Measurements from ENCODE around the gene NUMB. TPM values are rescaled to one million over a fixed set of nuclear protein-coding genes. Genes with fewer than 3 reads are reported as not detected.

Gene NUMB
- total and polyA plus RNA-seq, 2 donors (not counting 3 experiments of a cell fraction or from before 2014, with no cell fraction given): 128 to 164 TPM

DNA sequence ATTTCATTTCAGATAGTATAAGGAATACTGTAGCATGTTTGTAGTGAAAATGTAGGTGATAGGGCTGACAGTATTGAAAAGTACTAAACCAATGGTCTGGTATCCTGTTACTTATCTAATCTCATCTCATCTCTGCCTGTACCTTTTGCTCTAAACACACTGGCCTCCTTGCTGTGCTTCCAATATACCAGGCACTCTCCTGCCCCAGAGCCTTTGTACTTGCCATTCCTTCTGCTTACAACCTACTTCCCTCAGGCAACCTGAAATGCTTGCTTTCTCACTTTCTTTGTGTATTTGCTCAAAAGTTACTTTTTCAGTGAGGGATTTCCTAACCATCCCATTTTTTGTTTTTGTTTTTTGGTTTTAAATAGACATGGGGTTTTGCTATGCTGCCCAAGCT lies 119.1 kb downstream of the NUMB start:
- CTCF ChIA-PET: interaction anchor here (0.7 kb wide), 1 partner anchor 49 kb away, joined by 3 read pairs; no protein-coding TSS in a partner anchor
- Histone ChIP-seq H2AFZ (ENCODE audit: low read depth, low read length) (no peak overlapping the region), H3K4me2 (ENCODE audit: insufficient read depth, low read length) (no peak overlapping the region), H3K9me1 (replicated peaks; ENCODE audit: control insufficient read depth, extremely low read depth, insufficient read depth, low read length) (no peaks in the 10 kb centered on the region), H3K27me3 (ENCODE audit: control insufficient read depth in 2 of 2, insufficient read depth in 2 of 2, low read length in 2 of 2) (no peaks in the 10 kb centered on the region), H3K36me3 (ENCODE audit: control insufficient read depth in 2 of 2, extremely low read depth in 1 of 2, insufficient read depth in 2 of 2, low read length in 2 of 2) (no peaks in the 10 kb centered on the region), H3K9ac (replicated peaks; ENCODE audit: extremely low read depth, insufficient read depth, low read length) (no peak overlapping the region), H3K27ac (ENCODE audit: insufficient read depth, low read depth, low read length) (no peak overlapping the region), H3K4me1 (ENCODE audit: control insufficient read depth, extremely low read depth, insufficient read depth, low read length) (no peaks in the 10 kb centered on the region), H3K79me2 (ENCODE audit: control insufficient read depth, insufficient read depth, low read length) (peaks cover 10% of the 10 kb centered on the region), H3K9me3 (replicated peaks; ENCODE audit: control insufficient read depth, insufficient read depth, low read length) (no peaks in the 10 kb centered on the region), H3K4me3 (replicated peaks in 1 of 3; ENCODE audit: insufficient read depth in 1 of 3, low read depth in 1 of 3, low read length in 3 of 3) (no peak overlapping the region), H4K20me1 (replicated peaks; ENCODE audit: control insufficient read depth, extremely low read depth, insufficient read depth, low read length) (peaks cover 5% of the 10 kb centered on the region)
- TF ChIP-seq MYC (IDR thresholded peaks at IDR 0.05; ENCODE audit: low read depth, low read length): no peak
- no peak for TF ChIP-seq JUN (IDR thresholded peaks at IDR 0.05; ENCODE audit: borderline replicate concordance, insufficient read depth, insufficient read length, low read depth)
- no peak for TF ChIP-seq POLR2AphosphoS5 (IDR thresholded peaks at IDR 0.05; ENCODE audit: insufficient read depth, low read depth, low read length)
- TF ChIP-seq POLR2A (IDR thresholded peaks at IDR 0.05; ENCODE audit: low read depth, low read length): no peak
- no peak for TF ChIP-seq GATA2 (IDR thresholded peaks at IDR 0.05; ENCODE audit: insufficient read depth, insufficient read length, low read depth, low read length)
- TF ChIP-seq EZH2 (IDR thresholded peaks at IDR 0.05; ENCODE audit: borderline replicate concordance, low read depth, low read length, severe bottlenecking): no peak
- TF ChIP-seq FOS (IDR thresholded peaks at IDR 0.05; ENCODE audit: borderline replicate concordance, insufficient read depth, low read length): no peak
- TF ChIP-seq, protein P1, sequence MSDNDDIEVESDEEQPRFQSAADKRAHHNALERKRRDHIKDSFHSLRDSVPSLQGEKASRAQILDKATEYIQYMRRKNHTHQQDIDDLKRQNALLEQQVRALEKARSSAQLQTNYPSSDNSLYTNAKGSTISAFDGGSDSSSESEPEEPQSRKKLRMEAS (IDR thresholded peaks at IDR 0.05; ENCODE audit: insufficient read depth, insufficient read length): no peak
- TF ChIP-seq, protein P2, sequence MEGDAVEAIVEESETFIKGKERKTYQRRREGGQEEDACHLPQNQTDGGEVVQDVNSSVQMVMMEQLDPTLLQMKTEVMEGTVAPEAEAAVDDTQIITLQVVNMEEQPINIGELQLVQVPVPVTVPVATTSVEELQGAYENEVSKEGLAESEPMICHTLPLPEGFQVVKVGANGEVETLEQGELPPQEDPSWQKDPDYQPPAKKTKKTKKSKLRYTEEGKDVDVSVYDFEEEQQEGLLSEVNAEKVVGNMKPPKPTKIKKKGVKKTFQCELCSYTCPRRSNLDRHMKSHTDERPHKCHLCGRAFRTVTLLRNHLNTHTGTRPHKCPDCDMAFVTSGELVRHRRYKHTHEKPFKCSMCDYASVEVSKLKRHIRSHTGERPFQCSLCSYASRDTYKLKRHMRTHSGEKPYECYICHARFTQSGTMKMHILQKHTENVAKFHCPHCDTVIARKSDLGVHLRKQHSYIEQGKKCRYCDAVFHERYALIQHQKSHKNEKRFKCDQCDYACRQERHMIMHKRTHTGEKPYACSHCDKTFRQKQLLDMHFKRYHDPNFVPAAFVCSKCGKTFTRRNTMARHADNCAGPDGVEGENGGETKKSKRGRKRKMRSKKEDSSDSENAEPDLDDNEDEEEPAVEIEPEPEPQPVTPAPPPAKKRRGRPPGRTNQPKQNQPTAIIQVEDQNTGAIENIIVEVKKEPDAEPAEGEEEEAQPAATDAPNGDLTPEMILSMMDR (IDR thresholded peaks at IDR 0.05; ENCODE audit: extremely low read depth in 1 of 2, insufficient read depth in 1 of 2, low read depth in 1 of 2, low read length in 2 of 2): no peak
- FAIRE-seq: no peak
- no peak for DNase-seq (ENCODE audit: low read depth, low spot score)
- dilution Hi-C loops (cut with MboI; ENCODE audit: extremely low pct_ligation_motif_present, low sequenced_read_pairs) (no loop called here), intact Hi-C loops (cut with micrococcal nuclease) (no loop called here)
- no TSS peak for BruUV-seq (replicated peaks)
- POLR2A ChIA-PET: no interaction called here

All from endothelial cell of umbilical vein (primary cell).